CD8-positive, alpha-beta memory T cell (primary cell): ENCODE results near the gene SPACDR. TPM values are rescaled to one million over a fixed set of nuclear protein-coding genes. Genes with fewer than 3 reads are reported as not detected.
A peak's percentile ranks its signal among the peaks of the same experiment; 100 is the strongest.
"Not testable (repeated sequence)": the region's sequence is repeated elsewhere in the genome, so short reads cannot be mapped to it uniquely, and the experiment has no call there.

Source experiments
- CTCF ChIA-PET: fragments of 350-600 bp; sonication (Branson Sonifier 250); formaldehyde crosslinking; loops from one replicate; lab custom pipeline; 2021; ENCODE audit warnings: antibody characterized with exemption; lab: Charles Lee
- POLR2A ChIA-PET: fragments of 350-600 bp; sonication (Branson Sonifier 250); formaldehyde crosslinking; loops from one replicate; lab custom pipeline; 2021; ENCODE audit warnings: antibody characterized with exemption; lab: Charles Lee
- DNase-seq, 5 donors: peaks; one replicate each; pipeline versions ENCODE4 v3.0.0 to v3.0.0-alpha.2; 2020 to 2022; ENCODE audit warnings: mixed read lengths in 1 of 5
- H3K27ac ChIP-seq: one replicate; pipeline ENCODE4 v1.7.0; 2013; ENCODE audit warnings: low read depth, mild to moderate bottlenecking, low read length, moderate library complexity
- H3K27me3 ChIP-seq: 2 replicates; pipeline ENCODE4 v1.7.0; 2013; ENCODE audit warnings: low read length, mild to moderate bottlenecking; ENCODE audit not compliant: insufficient read depth, poor library complexity, severe bottlenecking
- H3K36me3 ChIP-seq: 2 replicates; pipeline ENCODE4 v1.7.0; 2013; ENCODE audit warnings: mild to moderate bottlenecking, low read length, moderate library complexity; ENCODE audit not compliant: insufficient read depth
- H3K4me1 ChIP-seq: 2 replicates; pipeline ENCODE4 v1.7.0; 2013; ENCODE audit warnings: mild to moderate bottlenecking, low read length, moderate library complexity; ENCODE audit not compliant: insufficient read depth
- H3K4me3 ChIP-seq: 2 replicates; pipeline ENCODE4 v1.7.0; 2013; ENCODE audit warnings: mild to moderate bottlenecking, low read length
- H3K9me3 ChIP-seq: 2 replicates; pipeline ENCODE4 v1.7.0; 2013; ENCODE audit warnings: mild to moderate bottlenecking, low read length
- H3K27ac Mint-ChIP-seq, 8 donors: one replicate each; pipeline ENCODE4 v1.8.0; 2020 to 2021; ENCODE audit warnings: mixed read lengths in 8 of 8, mild to moderate bottlenecking in 6 of 8, inconsistent platforms in 3 of 8, moderate library complexity in 3 of 8
- H3K27me3 Mint-ChIP-seq, 2 donors: one replicate each; pipeline ENCODE4 v1.8.0; 2020 to 2021; ENCODE audit warnings: mixed read lengths in 2 of 2, mild to moderate bottlenecking in 1 of 2, moderate library complexity in 1 of 2
- H3K36me3 Mint-ChIP-seq, 3 donors: one replicate each; pipeline ENCODE4 v1.8.0; 2020 to 2021; ENCODE audit warnings: mixed read lengths in 3 of 3, inconsistent platforms in 1 of 3, mild to moderate bottlenecking in 1 of 3
- H3K4me1 Mint-ChIP-seq, 3 donors: one replicate each; pipeline ENCODE4 v1.8.0; 2020 to 2021; ENCODE audit warnings: mixed read lengths in 3 of 3, inconsistent platforms in 1 of 3, mild to moderate bottlenecking in 1 of 3
- H3K4me3 Mint-ChIP-seq, 7 donors: one replicate each; pipeline ENCODE4 v1.8.0; 2020 to 2021; ENCODE audit warnings: mixed read lengths in 7 of 7, mild to moderate bottlenecking in 6 of 7, moderate library complexity in 4 of 7, inconsistent platforms in 2 of 7
- H3K9me3 Mint-ChIP-seq, 5 donors: one replicate each; pipeline ENCODE4 v1.8.0; 2020 to 2022; ENCODE audit warnings: mixed read lengths in 5 of 5, mild to moderate bottlenecking in 3 of 5, moderate library complexity in 2 of 5, inconsistent platforms in 1 of 5
- polyA plus RNA-seq: library from polyadenylated mRNA; unstranded; fragments of 300-500 nt; fragmentation: Illumina TruSeq; gene quantifications from one replicate; pipeline ENCODE4 v1.2.3, GENCODE V29; 2021
- total RNA-seq, 2 experiments: library from RNA; stranded (reverse); gene quantifications; one replicate each; pipeline ENCODE4 v1.2.3, GENCODE V29; 2021

The SPACDR gene
- total and polyA plus RNA-seq, 3 experiments from 2014 or later, result 0.56 to 1.7 (median 1.00) TPM

GRCh38 chr7:100443096-100443840 lies 20.8 kb downstream of the SPACDR start:
- Histone ChIP-seq H3K9me3 (no peaks in the 10 kb centered on the region), H3K4me3 (no peak overlapping the region), H3K27ac (no peak overlapping the region), H3K27me3 (no peaks in the 10 kb centered on the region), H3K4me1 (peaks cover 13% of the 10 kb centered on the region), H3K36me3 (no peaks in the 10 kb centered on the region)
- no peak overlapping the region for H3K4me3 Mint-ChIP-seq
- POLR2A ChIA-PET, result interaction anchor here (0.5 to 0.6 kb wide), 2 partner anchors 91 to 278 kb away, joined by 3 read pairs; no protein-coding TSS in a partner anchor
- DNase-seq, result no peak
- no peaks in the 10 kb centered on the region for H3K9me3 Mint-ChIP-seq
- peaks cover 0 to 7% (median 0%) of the 10 kb centered on the region in 3 donors for H3K4me1 Mint-ChIP-seq
- H3K27ac Mint-ChIP-seq, result peak overlapping the region in 1 of 8 donors; percentile 54
- H3K27me3 Mint-ChIP-seq, result no peaks in the 10 kb centered on the region
- H3K36me3 Mint-ChIP-seq, result no peaks in the 10 kb centered on the region
- CTCF ChIA-PET, result no interaction called here

GRCh38 chr7:100441641-100442535 lies 22.2 kb downstream of the SPACDR start:
- Histone ChIP-seq H3K36me3 (no peaks in the 10 kb centered on the region), H3K4me3 (no peak overlapping the region), H3K27me3 (no peaks in the 10 kb centered on the region), H3K27ac (no peak overlapping the region), H3K4me1 (peaks cover 13% of the 10 kb centered on the region), H3K9me3 (no peaks in the 10 kb centered on the region)
- no peaks in the 10 kb centered on the region for H3K9me3 Mint-ChIP-seq
- H3K4me3 Mint-ChIP-seq, result peak overlapping the region in 1 of 7 donors; percentile 5
- ChIA-PET CTCF (interaction anchor here (1.1 kb wide), 1 partner anchor 251 kb away, joined by 4 read pairs; no protein-coding TSS in a partner anchor), POLR2A (interaction anchor here (0.7 kb wide), 1 partner anchor 1003 kb away, joined by 3 read pairs; the partner anchor contains the start of gene PTCD1)
- H3K27ac Mint-ChIP-seq, result peak overlapping the region in 2 of 8 donors; percentile 63 to 68
- H3K4me1 Mint-ChIP-seq, result peaks cover 0 to 7% (median 0%) of the 10 kb centered on the region in 3 donors
- no peaks in the 10 kb centered on the region for H3K36me3 Mint-ChIP-seq
- no peak for DNase-seq
- no peaks in the 10 kb centered on the region for H3K27me3 Mint-ChIP-seq

DNA sequence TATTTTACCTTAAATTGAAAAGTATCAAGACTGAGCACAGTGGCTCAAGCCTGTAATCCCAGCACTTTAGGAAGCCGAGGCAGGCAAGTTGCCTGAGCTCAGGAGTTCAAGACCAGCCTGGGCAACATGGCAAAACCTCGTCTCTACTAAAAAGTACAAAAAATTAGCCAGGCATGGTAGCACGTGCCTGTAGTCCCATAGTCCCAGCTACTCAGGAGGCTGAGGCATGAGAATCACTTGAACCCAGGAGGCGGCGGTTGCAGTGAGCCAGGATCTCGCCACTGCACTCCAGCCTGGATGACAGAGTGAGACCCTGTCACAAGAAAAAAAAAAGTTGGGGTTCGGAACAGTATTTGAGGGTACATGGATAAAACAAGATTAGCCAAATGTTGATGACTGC lies 24.8 kb downstream of the SPACDR start:
- DNase-seq, result not testable (repeated sequence)

GRCh38 chr7:100438731-100439130 lies 25.3 kb downstream of the SPACDR start:
- H3K4me3 Mint-ChIP-seq, result peak overlapping the region in 1 of 7 donors; percentile 42
- H3K27ac ChIP-seq, H3K27ac Mint-ChIP-seq, H3K27me3 ChIP-seq, H3K9me3 ChIP-seq, H3K9me3 Mint-ChIP-seq, POLR2A ChIA-PET, H3K27me3 Mint-ChIP-seq, DNase-seq, H3K4me3 ChIP-seq, H3K36me3 ChIP-seq: not testable (repeated sequence)
- peaks cover 17 to 23% (median 17%) of the 10 kb centered on the region in 3 donors for H3K4me1 Mint-ChIP-seq
- CTCF ChIA-PET, result interaction anchor here (2.1 kb wide), 1 partner anchor 12 kb away, joined by 9 read pairs; no protein-coding TSS in a partner anchor
- H3K36me3 Mint-ChIP-seq, result peaks cover 0 to 23% (median 4%) of the 10 kb centered on the region in 3 donors
- peaks cover 16% of the 10 kb centered on the region for H3K4me1 ChIP-seq

More for the DNA sequence above, 24.8 kb downstream of the SPACDR start:
- H3K27me3 Mint-ChIP-seq, POLR2A ChIA-PET, H3K27ac Mint-ChIP-seq, H3K9me3 ChIP-seq, H3K4me3 ChIP-seq, H3K36me3 ChIP-seq, H3K9me3 Mint-ChIP-seq, H3K27me3 ChIP-seq: not testable (repeated sequence)
- Mint-ChIP-seq H3K4me3 (peak overlapping the region in 1 of 7 donors; percentile 42), H3K4me1 (peaks cover 12 to 18% (median 16%) of the 10 kb centered on the region in 3 donors), H3K36me3 (peaks cover 0 to 18% (median 3%) of the 10 kb centered on the region in 3 donors)
- Histone ChIP-seq H3K4me1 (peaks cover 13% of the 10 kb centered on the region), H3K27ac (peak overlapping the region; percentile 38)
- CTCF ChIA-PET, result interaction anchor here (2.1 kb wide), 1 partner anchor 12 kb away, joined by 9 read pairs; no protein-coding TSS in a partner anchor

- Histone ChIP-seq H3K27ac (no peak overlapping the region), H3K36me3 (peaks cover 14% of the 10 kb centered on the region), H3K27me3 (no peaks in the 10 kb centered on the region), H3K9me3 (no peaks in the 10 kb centered on the region), H3K4me1 (peaks cover 19% of the 10 kb centered on the region), H3K4me3 (no peak overlapping the region)
- ChIA-PET CTCF (interaction anchor here (1.4 to 2.8 kb wide), 2 partner anchors 12 to 121 kb away, joined by 4 to 13 read pairs; no protein-coding TSS in a partner anchor), POLR2A (no interaction called here)
- DNase-seq, result no peak
- peaks cover 19 to 29% (median 23%) of the 10 kb centered on the region in 3 donors for H3K4me1 Mint-ChIP-seq
- no peaks in the 10 kb centered on the region for H3K27me3 Mint-ChIP-seq
- H3K36me3 Mint-ChIP-seq, result peaks cover 0 to 29% (median 6%) of the 10 kb centered on the region in 3 donors
- H3K27ac Mint-ChIP-seq, result peak overlapping the region in 5 of 8 donors; percentile 8 to 76 (median 60)
- H3K4me3 Mint-ChIP-seq, result peak overlapping the region in 3 of 7 donors; percentile 24 to 58 (median 43)
- peaks cover 0 to 3% (median 0%) of the 10 kb centered on the region in 5 donors for H3K9me3 Mint-ChIP-seq
These were observed 25.9 kb downstream of the SPACDR start for GRCh38 chr7:100438172-100438571.

- H3K27ac ChIP-seq, result peak overlapping the region; percentile 89
- no peaks in the 10 kb centered on the region for H3K27me3 Mint-ChIP-seq
These were observed 26.6 kb downstream of the SPACDR start for GRCh38 chr7:100437150-100438100.

More at GRCh38 chr7:100437150-100438100, 26.6 kb downstream of the SPACDR start:
- ChIA-PET POLR2A (interaction anchor here (0.5 to 1.8 kb wide), 8 partner anchors 7 to 1029 kb away, joined by 3 to 14 read pairs (median 4); partner anchors contain the start of genes AP4M1, BUD31, FBXO24 and LRCH4), CTCF (interaction anchor here (1.1 to 2.8 kb wide), 4 partner anchors 13 to 122 kb away, joined by 3 to 13 read pairs (median 4); no protein-coding TSS in a partner anchor)
- H3K4me1 ChIP-seq, result peaks cover 21% of the 10 kb centered on the region
- Mint-ChIP-seq H3K27ac (peak overlapping the region in 4 of 8 donors; percentile 8 to 98 (median 56)), H3K9me3 (peaks cover 0 to 3% (median 0%) of the 10 kb centered on the region in 5 donors), H3K4me3 (peak overlapping the region in 6 of 7 donors; percentile 20 to 99 (median 71)), H3K36me3 (peaks cover 0 to 36% (median 7%) of the 10 kb centered on the region in 3 donors), H3K4me1 (peaks cover 23 to 36% (median 26%) of the 10 kb centered on the region in 3 donors)
- no peaks in the 10 kb centered on the region for H3K9me3 ChIP-seq
- no peak for DNase-seq
- peaks cover 15% of the 10 kb centered on the region for H3K36me3 ChIP-seq
- H3K4me3 ChIP-seq, result peak overlapping the region; percentile 65
- H3K27me3 ChIP-seq, result no peaks in the 10 kb centered on the region
